ENCODE data around the gene CORO7.

GRCh38 chr16:4372578-4373355 lies 43.6 kb downstream of the CORO7 start:
- TF ChIP-seq CTCF (conservative IDR thresholded peaks at IDR 0.05) (no peak), ZFX (IDR thresholded peaks at IDR 0.05) (no peak)
